Measurements from ENCODE around the gene PNMA6F. TPM values are rescaled to one million over a fixed set of nuclear protein-coding genes. Genes with fewer than 3 reads are reported as not detected.

PNMA6F gene
- total and polyA plus RNA-seq, 2 of the 8 experiments (the other 6 are each of a cell fraction or from before 2014, with no cell fraction given), result 0.12 to 0.22 TPM

DNA sequence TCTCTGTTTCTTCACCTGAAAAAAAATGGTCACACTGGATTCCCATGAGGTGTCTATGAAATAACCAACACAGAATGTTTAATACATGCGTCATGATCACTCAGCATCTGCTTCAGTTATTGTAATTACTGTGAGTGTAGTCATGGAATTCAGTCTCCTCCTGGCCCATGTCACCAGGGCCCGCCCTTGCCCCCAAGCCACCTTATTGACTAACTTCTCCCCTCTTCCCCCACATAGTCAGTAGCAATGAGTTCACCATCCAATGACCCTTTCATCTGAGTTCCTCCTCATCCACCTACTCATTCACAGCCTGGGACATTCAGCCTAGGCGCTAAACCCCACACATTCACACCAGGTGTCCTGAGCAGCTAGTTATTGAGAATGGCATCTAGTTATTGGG is 15.6 kb downstream of the PNMA6F start (continued):
- no peak for TF ChIP-seq RNF2 (IDR thresholded peaks at IDR 0.05; ENCODE audit: borderline replicate concordance, low read depth, low read length, missing control alignments, poor library complexity, severe bottlenecking)
- no peak for TF ChIP-seq CBX5 (IDR thresholded peaks at IDR 0.05; ENCODE audit: low read depth, low read length)
- TF ChIP-seq, protein P1, sequence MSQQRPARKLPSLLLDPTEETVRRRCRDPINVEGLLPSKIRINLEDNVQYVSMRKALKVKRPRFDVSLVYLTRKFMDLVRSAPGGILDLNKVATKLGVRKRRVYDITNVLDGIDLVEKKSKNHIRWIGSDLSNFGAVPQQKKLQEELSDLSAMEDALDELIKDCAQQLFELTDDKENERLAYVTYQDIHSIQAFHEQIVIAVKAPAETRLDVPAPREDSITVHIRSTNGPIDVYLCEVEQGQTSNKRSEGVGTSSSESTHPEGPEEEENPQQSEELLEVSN (IDR thresholded peaks at IDR 0.05), result no peak
- no peak for TF ChIP-seq SUZ12 (IDR thresholded peaks at IDR 0.05; ENCODE audit: low read length)

All from H1 (cell line).